T-helper 9 cell (primary cell): Measurements from ENCODE around the gene GPR148.

Experiments used
- DNase-seq: peaks from one replicate; pipeline ENCODE4 v3.0.0-alpha.2; 2020

Gene GPR148

GRCh38 chr2:130776550-130776949 is 47.7 kb downstream of the GPR148 start:
- no peak for DNase-seq

- DNase-seq, result no peak
Observed at GRCh38 chr2:130778781-130779180, 49.9 kb downstream of the GPR148 start.
